GM18951 (cell line): ENCODE measurements around the gene SERP2.

Experiments
- POLR2A ChIP-seq: IDR thresholded peaks from 4 replicates; pipeline ENCODE4 v1.6.1; 2011; ENCODE audit warnings: mild to moderate bottlenecking; ENCODE audit not compliant: insufficient read length, insufficient read depth; ENCODE audit errors: extremely low read depth
- in situ Hi-C: fragments of 300-500 bp; cut with MboI; formaldehyde crosslinking; loops from one replicate; pipeline ENCODE4 v1.12.0; 2022; ENCODE audit warnings: low sequenced_read_pairs, mixed read lengths, inconsistent platforms; ENCODE audit not compliant: unreplicated experiment

The SERP2 gene

GRCh38 chr13:44416301-44416700, 42.7 kb downstream of the SERP2 start:
- in situ Hi-C loops: no loop called here
- TF ChIP-seq POLR2A: no peak

GRCh38 chr13:44416744-44417143, 43.1 kb downstream of the SERP2 start:
- no peak for TF ChIP-seq POLR2A
- in situ Hi-C loops: no loop called here

GRCh38 chr13:44417446-44417845, 43.8 kb downstream of the SERP2 start:
- no peak for TF ChIP-seq POLR2A
- in situ Hi-C loops: no loop called here

GRCh38 chr13:44417876-44418275, 44.3 kb downstream of the SERP2 start:
- no peak for TF ChIP-seq POLR2A
- in situ Hi-C loops: no loop called here

GRCh38 chr13:44420376-44421220, 47.0 kb downstream of the SERP2 start:
- in situ Hi-C loops: no loop called here
- no peak for TF ChIP-seq POLR2A

- no peak for TF ChIP-seq POLR2A
- in situ Hi-C loops: no loop called here
These were observed 48.4 kb downstream of the SERP2 start for GRCh38 chr13:44421853-44422525.

- no peak for TF ChIP-seq POLR2A
- in situ Hi-C loops: no loop called here
These were observed 49.4 kb downstream of the SERP2 start for GRCh38 chr13:44422755-44423643.

- no peak for TF ChIP-seq POLR2A
- in situ Hi-C loops: no loop called here
These were observed 50.2 kb downstream of the SERP2 start for GRCh38 chr13:44423824-44424223.

- in situ Hi-C loops: no loop called here
- TF ChIP-seq POLR2A: no peak
These were observed 51.6 kb downstream of the SERP2 start for GRCh38 chr13:44425041-44425814.

GRCh38 chr13:44425815-44426078, 52.1 kb downstream of the SERP2 start:
- in situ Hi-C loops: no loop called here
- no peak for TF ChIP-seq POLR2A

GRCh38 chr13:44426461-44426860, 52.8 kb downstream of the SERP2 start:
- in situ Hi-C loops: no loop called here

GRCh38 chr13:44429311-44429710, 55.7 kb downstream of the SERP2 start:
- no peak for TF ChIP-seq POLR2A
- in situ Hi-C loops: no loop called here

More at GRCh38 chr13:44426461-44426860, 52.8 kb downstream of the SERP2 start:
- no peak for TF ChIP-seq POLR2A

- no peak for TF ChIP-seq POLR2A
- in situ Hi-C loops: no loop called here
These were observed 57.5 kb downstream of the SERP2 start for GRCh38 chr13:44431150-44431549.

GRCh38 chr13:44432650-44433049, 59.0 kb downstream of the SERP2 start:
- in situ Hi-C loops: no loop called here
- TF ChIP-seq POLR2A: no peak
